Measurements from ENCODE around the gene MEIOC.

The MEIOC gene

DNA sequence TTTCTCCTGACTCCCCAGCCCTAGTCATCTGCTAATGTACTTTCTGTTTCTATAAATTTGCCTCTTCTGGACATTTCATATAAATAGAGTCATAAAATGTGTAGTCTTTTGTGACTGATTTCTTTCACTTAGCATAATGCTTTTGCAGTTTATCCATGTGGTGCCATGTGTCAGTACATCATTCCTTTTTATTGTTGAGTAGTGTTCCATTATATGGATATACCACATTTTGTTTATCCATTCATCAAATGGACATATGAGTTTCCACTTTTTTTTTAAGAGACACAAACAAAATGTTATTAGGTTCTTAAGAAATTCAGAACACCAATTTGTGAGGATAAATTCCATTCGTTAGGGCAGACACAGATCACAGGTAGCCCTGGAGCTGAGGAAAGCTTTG is 63.2 kb downstream of the MEIOC start:
- no peak for FAIRE-seq

DNA sequence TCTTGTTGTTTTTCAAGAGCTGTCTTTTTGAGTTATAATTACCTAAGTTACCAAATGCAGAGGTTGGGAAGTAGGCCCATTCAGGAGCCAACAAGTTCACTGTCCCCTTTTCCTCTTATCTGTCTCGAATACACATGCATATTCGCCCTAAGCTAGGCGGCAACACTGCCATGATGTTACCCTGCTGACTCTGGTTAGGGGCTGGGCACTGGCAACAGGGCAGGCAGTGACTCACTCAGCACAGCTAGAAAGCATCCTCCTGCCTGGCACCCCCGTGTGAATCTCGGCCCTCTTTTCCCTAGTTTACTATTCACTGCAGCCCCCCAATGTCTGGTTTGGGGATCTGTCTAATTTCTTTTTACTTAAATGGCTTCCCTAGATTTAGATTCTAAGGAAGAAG is 66.0 kb downstream of the MEIOC start:
- FAIRE-seq: no peak

Data from A204.1 (cell line).